HG03521 (cell line): ENCODE results near the gene N4BP3.

Experiments used
- ATAC-seq: cut with Tn5 transposase; IDR thresholded peaks from one replicate; pipeline ENCODE4 v1.9.1; 2021; ENCODE audit warnings: mild to moderate bottlenecking, moderate library complexity; ENCODE audit not compliant: unreplicated experiment

The N4BP3 gene

GRCh38 chr5:178103612-178104011 lies 9.7 kb upstream of the N4BP3 start:
- ATAC-seq = no peak

- ATAC-seq = no peak
Observed at GRCh38 chr5:178104492-178104891, 8.8 kb upstream of the N4BP3 start.

- no peak for ATAC-seq
Observed at GRCh38 chr5:178106086-178106485, 7.2 kb upstream of the N4BP3 start.

- ATAC-seq = no peak
Observed at GRCh38 chr5:178106556-178107239, 6.6 kb upstream of the N4BP3 start.

- ATAC-seq = no peak
Observed at GRCh38 chr5:178107756-178108310, 5.5 kb upstream of the N4BP3 start.

- no peak for ATAC-seq
Observed at GRCh38 chr5:178108446-178108845, 4.9 kb upstream of the N4BP3 start.

- ATAC-seq = no peak
Observed at GRCh38 chr5:178108966-178109365, 4.4 kb upstream of the N4BP3 start.

GRCh38 chr5:178110511-178110910 lies 2.8 kb upstream of the N4BP3 start:
- no peak for ATAC-seq

GRCh38 chr5:178111925-178112324 lies 1.4 kb upstream of the N4BP3 start:
- ATAC-seq = no peak

- no peak for ATAC-seq
Observed at GRCh38 chr5:178112545-178112944, 787 bp upstream of the N4BP3 start.

- ATAC-seq = peak; percentile 5
Observed at GRCh38 chr5:178113841-178114324, 551 bp downstream of the N4BP3 start.

- ATAC-seq = no peak
Observed at GRCh38 chr5:178114325-178115135, 1.2 kb downstream of the N4BP3 start.

GRCh38 chr5:178115136-178115813 lies 1.9 kb downstream of the N4BP3 start:
- ATAC-seq = no peak

- ATAC-seq = no peak
Observed at GRCh38 chr5:178115814-178116142, 2.4 kb downstream of the N4BP3 start.

GRCh38 chr5:178116143-178116885 lies 3.0 kb downstream of the N4BP3 start:
- ATAC-seq = peak; percentile 24

GRCh38 chr5:178117923-178118701 lies 4.8 kb downstream of the N4BP3 start:
- ATAC-seq = no peak

- ATAC-seq = no peak
Observed at GRCh38 chr5:178119915-178120606, 6.7 kb downstream of the N4BP3 start.

- peak; percentile 76 for ATAC-seq
Observed at GRCh38 chr5:178120607-178121357, 7.5 kb downstream of the N4BP3 start.
